Measurements from ENCODE around the gene DYNC1H1.

The DYNC1H1 gene

GRCh38 chr14:102089621-102090343 lies 125.4 kb downstream of the DYNC1H1 start:
- DNase-seq (ENCODE audit: low read depth): no peak

- no peak for DNase-seq (ENCODE audit: low read depth)
Observed at GRCh38 chr14:102090713-102091112, 126.3 kb downstream of the DYNC1H1 start.

DNA sequence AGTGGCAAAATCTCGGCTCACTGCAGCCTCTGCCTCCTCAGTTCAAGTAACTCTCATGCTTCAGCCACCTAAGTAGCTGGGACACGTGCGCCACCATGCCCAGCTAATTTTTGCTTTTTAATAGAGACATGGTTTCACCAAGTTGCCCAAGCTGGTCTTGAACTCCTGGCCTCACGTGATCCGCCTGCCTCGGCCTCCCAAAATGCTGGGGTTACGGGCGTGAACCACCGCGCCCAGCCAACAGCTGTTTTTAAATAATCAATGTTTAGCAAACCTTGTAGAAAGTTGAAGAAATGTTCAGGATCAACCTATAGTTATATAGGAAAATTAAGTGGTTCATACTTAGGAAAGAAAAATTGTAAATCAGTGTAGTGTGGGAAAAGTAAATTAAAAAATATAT lies 128.4 kb downstream of the DYNC1H1 start:
- DNase-seq (ENCODE audit: low read depth): no peak

- no peak for DNase-seq (ENCODE audit: low read depth)
Observed at GRCh38 chr14:102094101-102094500, 129.7 kb downstream of the DYNC1H1 start.

- DNase-seq (ENCODE audit: low read depth): no peak
Observed at GRCh38 chr14:102095231-102095870, 131.0 kb downstream of the DYNC1H1 start.

- DNase-seq (ENCODE audit: low read depth): no peak
Observed at GRCh38 chr14:102095871-102096568, 131.6 kb downstream of the DYNC1H1 start.

DNA sequence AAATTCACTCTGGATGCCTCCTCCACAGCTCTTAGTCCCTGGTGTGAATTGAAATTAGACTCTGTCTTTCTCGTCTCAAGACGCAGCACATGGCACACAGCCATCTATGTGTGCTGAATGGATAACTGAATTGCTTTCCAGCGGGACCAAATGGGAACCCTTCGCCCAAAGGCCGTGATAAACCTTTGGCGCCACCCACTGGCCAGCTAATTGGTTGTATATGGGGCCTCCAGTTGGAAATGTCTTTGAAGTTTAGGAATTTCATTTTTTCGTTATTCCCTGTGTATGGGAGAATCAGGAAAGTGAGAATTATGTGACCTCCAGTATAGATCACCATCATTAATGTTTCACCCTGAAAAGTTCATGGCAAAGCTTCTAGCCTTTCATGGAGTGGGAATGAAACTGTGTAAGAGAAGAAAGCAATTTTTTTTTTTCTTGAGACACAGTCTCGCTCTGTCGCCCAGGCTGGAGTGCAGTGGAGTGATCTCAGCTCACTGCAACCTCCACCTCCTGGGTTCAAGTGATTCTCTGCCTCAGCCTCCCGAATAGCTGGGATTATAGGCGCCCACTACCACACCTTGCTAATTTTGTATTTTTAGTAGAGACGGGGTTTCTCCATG lies 132.3 kb downstream of the DYNC1H1 start:
- no peak for DNase-seq (ENCODE audit: low read depth)

DNA sequence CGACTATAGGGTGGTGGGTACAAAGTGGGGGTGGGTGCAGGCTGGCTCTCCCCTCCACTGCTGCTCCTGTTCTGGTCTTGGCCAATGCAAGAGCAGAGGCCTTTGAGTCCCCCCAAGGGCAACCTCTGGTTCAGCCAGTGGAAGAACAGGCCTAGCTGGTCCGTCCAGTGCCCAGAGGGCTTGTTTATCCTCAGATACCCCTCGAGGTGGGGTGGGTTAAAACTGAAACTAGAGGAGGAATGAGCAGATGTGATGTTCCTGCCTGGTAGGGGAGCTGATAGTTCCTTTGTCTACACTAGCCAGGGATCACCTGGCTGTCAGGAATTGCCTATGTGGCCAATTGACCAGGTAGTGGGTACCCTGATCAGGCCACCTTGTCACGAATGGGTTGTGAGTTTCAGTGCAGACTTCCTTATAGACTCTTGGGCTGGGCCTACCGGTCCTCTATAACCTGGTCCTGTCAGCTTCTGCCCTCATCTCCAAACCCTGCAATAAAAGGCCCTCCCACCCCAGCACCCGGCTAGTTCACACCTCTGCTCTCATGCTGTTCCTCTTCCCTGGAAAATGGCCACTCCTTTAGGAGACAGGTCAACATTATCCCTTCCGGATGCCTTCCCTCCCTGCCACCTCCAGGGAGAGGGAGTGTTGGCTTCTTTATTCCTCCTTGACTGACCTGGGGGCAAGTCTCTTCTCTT lies 133.2 kb downstream of the DYNC1H1 start:
- DNase-seq (ENCODE audit: low read depth): no peak

- DNase-seq (ENCODE audit: low read depth): no peak
Observed at GRCh38 chr14:102103062-102103695, 138.8 kb downstream of the DYNC1H1 start.

GRCh38 chr14:102105369-102105768 lies 141.0 kb downstream of the DYNC1H1 start:
- no peak for DNase-seq (ENCODE audit: low read depth)

Data from stimulated activated CD8-positive, alpha-beta memory T cell treated with anti-CD3 and anti-CD28 coated beads, Interleukin-7, amount 100 ng/mL, for 24 hours (primary cell).